ENCODE data around the gene MICA.
A peak's percentile ranks its signal among the peaks of the same experiment; 100 is the strongest.

DNA sequence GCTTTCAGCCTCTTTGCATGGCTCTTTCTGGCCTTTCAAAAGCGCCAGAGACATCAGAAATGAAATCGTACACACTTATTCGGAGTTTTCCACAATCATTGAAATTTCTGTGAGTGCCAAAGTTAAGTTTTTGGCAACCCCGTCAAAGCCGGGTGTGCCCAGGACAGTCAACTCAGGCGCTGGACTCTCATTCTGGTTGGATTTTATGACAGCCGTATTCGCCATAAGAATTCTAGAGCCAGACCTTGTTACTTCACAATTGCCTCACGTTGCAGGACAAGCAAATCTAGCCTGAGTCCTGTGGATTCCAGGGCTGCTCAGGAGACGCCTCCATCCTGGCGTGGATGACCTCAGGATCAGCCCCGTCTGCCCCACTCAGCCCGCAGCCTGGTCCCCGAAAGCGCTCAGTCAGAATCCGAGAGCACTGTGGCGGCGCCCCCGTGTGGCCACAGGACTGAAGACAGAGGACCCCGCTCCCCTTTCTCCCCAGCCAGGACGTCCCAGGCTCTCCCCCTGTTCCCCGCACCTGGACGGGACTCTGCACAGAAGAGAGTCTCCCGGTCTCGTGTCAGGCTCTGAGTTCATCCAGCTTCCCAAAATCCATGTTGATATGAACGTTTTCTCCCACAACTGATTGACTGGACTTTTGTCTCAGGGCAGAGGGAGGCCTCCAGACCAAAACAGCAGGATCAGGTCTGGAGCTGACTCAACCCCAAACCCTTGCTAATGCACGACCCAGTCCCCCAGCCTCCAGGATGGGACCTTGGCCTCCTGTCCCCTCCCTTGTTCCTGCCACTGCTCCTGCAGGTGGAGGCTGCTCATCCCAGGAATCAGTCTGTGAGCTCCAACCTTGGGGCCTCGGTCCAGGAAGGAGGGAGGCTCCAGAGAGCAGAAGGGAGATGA, 38.2 kb downstream of the MICA start:
- TF ChIP-seq RBAK (tag by site-specific recombination; IDR thresholded peaks at IDR 0.05): no peak
- TF ChIP-seq ZNF624 (tag by site-specific recombination; IDR thresholded peaks at IDR 0.05): no peak
- TF ChIP-seq ZNF184 (tag by site-specific recombination; IDR thresholded peaks at IDR 0.05): no peak
- peak; percentile 69; the same call in 1 of the 2 replicates for TF ChIP-seq CTCF (tag by site-specific recombination; IDR thresholded peaks at IDR 0.05)
- no peak for TF ChIP-seq ZNF114 (tag by site-specific recombination; IDR thresholded peaks at IDR 0.05)
- TF ChIP-seq ZBTB8A (tag by site-specific recombination; IDR thresholded peaks at IDR 0.05): peak; percentile 62
- no peak for TF ChIP-seq ZFP3 (tag by site-specific recombination; IDR thresholded peaks at IDR 0.05; ENCODE audit: low read depth)
- TF ChIP-seq ZNF366 (tag by site-specific recombination; conservative IDR thresholded peaks at IDR 0.05): 0 out of 2 replicates have a peak, but pooled peaks have one; percentile 20
- TF ChIP-seq, protein P1, sequence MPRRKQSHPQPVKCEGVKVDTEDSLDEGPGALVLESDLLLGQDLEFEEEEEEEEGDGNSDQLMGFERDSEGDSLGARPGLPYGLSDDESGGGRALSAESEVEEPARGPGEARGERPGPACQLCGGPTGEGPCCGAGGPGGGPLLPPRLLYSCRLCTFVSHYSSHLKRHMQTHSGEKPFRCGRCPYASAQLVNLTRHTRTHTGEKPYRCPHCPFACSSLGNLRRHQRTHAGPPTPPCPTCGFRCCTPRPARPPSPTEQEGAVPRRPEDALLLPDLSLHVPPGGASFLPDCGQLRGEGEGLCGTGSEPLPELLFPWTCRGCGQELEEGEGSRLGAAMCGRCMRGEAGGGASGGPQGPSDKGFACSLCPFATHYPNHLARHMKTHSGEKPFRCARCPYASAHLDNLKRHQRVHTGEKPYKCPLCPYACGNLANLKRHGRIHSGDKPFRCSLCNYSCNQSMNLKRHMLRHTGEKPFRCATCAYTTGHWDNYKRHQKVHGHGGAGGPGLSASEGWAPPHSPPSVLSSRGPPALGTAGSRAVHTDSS (tag by site-specific recombination; IDR thresholded peaks at IDR 0.05): no peak
- no peak for TF ChIP-seq ZNF292 (tag by site-specific recombination; IDR thresholded peaks at IDR 0.05; ENCODE audit: borderline replicate concordance, low read depth)
